CD8-positive, alpha-beta memory T cell (primary cell): Measurements from ENCODE around the gene ZNF700. TPM values are rescaled to one million over a fixed set of nuclear protein-coding genes. Genes with fewer than 3 reads are reported as not detected.
"Not testable (repeated sequence)": the region's sequence is repeated elsewhere in the genome, so short reads cannot be mapped to it uniquely, and the experiment has no call there.

Experiments
- CTCF ChIA-PET: fragments of 350-600 bp; sonication (Branson Sonifier 250); formaldehyde crosslinking; loops from one replicate; lab custom pipeline; 2021; ENCODE audit warnings: antibody characterized with exemption; lab: Charles Lee
- POLR2A ChIA-PET: fragments of 350-600 bp; sonication (Branson Sonifier 250); formaldehyde crosslinking; loops from one replicate; lab custom pipeline; 2021; ENCODE audit warnings: antibody characterized with exemption; lab: Charles Lee
- DNase-seq, 5 donors: peaks; one replicate each; pipeline versions ENCODE4 v3.0.0 to v3.0.0-alpha.2; 2020 to 2022; ENCODE audit warnings: mixed read lengths in 1 of 5
- H3K27ac ChIP-seq: one replicate; pipeline ENCODE4 v1.7.0; 2013; ENCODE audit warnings: low read depth, mild to moderate bottlenecking, low read length, moderate library complexity
- H3K27me3 ChIP-seq: 2 replicates; pipeline ENCODE4 v1.7.0; 2013; ENCODE audit warnings: low read length, mild to moderate bottlenecking; ENCODE audit not compliant: insufficient read depth, poor library complexity, severe bottlenecking
- H3K36me3 ChIP-seq: 2 replicates; pipeline ENCODE4 v1.7.0; 2013; ENCODE audit warnings: mild to moderate bottlenecking, low read length, moderate library complexity; ENCODE audit not compliant: insufficient read depth
- H3K4me1 ChIP-seq: 2 replicates; pipeline ENCODE4 v1.7.0; 2013; ENCODE audit warnings: mild to moderate bottlenecking, low read length, moderate library complexity; ENCODE audit not compliant: insufficient read depth
- H3K4me3 ChIP-seq: 2 replicates; pipeline ENCODE4 v1.7.0; 2013; ENCODE audit warnings: mild to moderate bottlenecking, low read length
- H3K9me3 ChIP-seq: 2 replicates; pipeline ENCODE4 v1.7.0; 2013; ENCODE audit warnings: mild to moderate bottlenecking, low read length
- H3K27ac Mint-ChIP-seq, 8 donors: one replicate each; pipeline ENCODE4 v1.8.0; 2020 to 2021; ENCODE audit warnings: mixed read lengths in 8 of 8, mild to moderate bottlenecking in 6 of 8, inconsistent platforms in 3 of 8, moderate library complexity in 3 of 8
- H3K27me3 Mint-ChIP-seq, 2 donors: one replicate each; pipeline ENCODE4 v1.8.0; 2020 to 2021; ENCODE audit warnings: mixed read lengths in 2 of 2, mild to moderate bottlenecking in 1 of 2, moderate library complexity in 1 of 2
- H3K36me3 Mint-ChIP-seq, 3 donors: one replicate each; pipeline ENCODE4 v1.8.0; 2020 to 2021; ENCODE audit warnings: mixed read lengths in 3 of 3, inconsistent platforms in 1 of 3, mild to moderate bottlenecking in 1 of 3
- H3K4me1 Mint-ChIP-seq, 3 donors: one replicate each; pipeline ENCODE4 v1.8.0; 2020 to 2021; ENCODE audit warnings: mixed read lengths in 3 of 3, inconsistent platforms in 1 of 3, mild to moderate bottlenecking in 1 of 3
- H3K4me3 Mint-ChIP-seq, 7 donors: one replicate each; pipeline ENCODE4 v1.8.0; 2020 to 2021; ENCODE audit warnings: mixed read lengths in 7 of 7, mild to moderate bottlenecking in 6 of 7, moderate library complexity in 4 of 7, inconsistent platforms in 2 of 7
- H3K9me3 Mint-ChIP-seq, 5 donors: one replicate each; pipeline ENCODE4 v1.8.0; 2020 to 2022; ENCODE audit warnings: mixed read lengths in 5 of 5, mild to moderate bottlenecking in 3 of 5, moderate library complexity in 2 of 5, inconsistent platforms in 1 of 5
- polyA plus RNA-seq: library from polyadenylated mRNA; unstranded; fragments of 300-500 nt; fragmentation: Illumina TruSeq; gene quantifications from one replicate; pipeline ENCODE4 v1.2.3, GENCODE V29; 2021
- total RNA-seq, 2 experiments: library from RNA; stranded (reverse); gene quantifications; one replicate each; pipeline ENCODE4 v1.2.3, GENCODE V29; 2021

The ZNF700 gene
- total and polyA plus RNA-seq, 3 experiments from 2014 or later, result 3.3 to 10.8 (median 10.1) TPM

DNA sequence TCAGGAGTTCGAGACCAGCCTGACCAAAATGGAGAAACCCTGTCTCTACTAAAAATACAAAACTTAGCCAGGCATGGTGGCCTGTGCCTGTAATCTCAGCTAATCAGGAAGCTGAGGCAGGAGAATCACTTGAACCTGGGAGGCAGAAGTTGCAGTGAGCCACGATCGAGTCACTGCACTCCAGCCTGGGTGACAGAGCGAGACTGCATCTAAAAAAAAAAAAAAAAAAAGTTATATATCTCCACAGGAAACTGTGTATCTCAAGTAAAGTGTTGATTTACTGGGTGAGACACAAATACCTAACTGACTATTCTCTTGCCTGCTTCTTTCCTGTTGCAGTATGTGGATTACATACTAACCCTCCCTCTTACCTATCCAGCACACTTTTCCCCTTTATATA, 67.0 kb downstream of the ZNF700 start:
- H3K27ac Mint-ChIP-seq, POLR2A ChIA-PET, H3K4me3 ChIP-seq, H3K4me3 Mint-ChIP-seq, DNase-seq, H3K9me3 ChIP-seq, H3K27ac ChIP-seq, H3K9me3 Mint-ChIP-seq, H3K27me3 ChIP-seq, H3K4me1 ChIP-seq, H3K27me3 Mint-ChIP-seq, H3K36me3 ChIP-seq: not testable (repeated sequence)
- peaks cover 0 to 22% (median 4%) of the 10 kb centered on the region in 3 donors for H3K36me3 Mint-ChIP-seq
- H3K4me1 Mint-ChIP-seq, result peaks cover 30 to 63% (median 61%) of the 10 kb centered on the region in 3 donors
- CTCF ChIA-PET, result interaction anchor here (1.3 to 10.9 kb wide), 4 partner anchors 29 to 194 kb away, joined by 3 to 130 read pairs (median 65); partner anchors contain the start of genes ZNF20, ZNF700 and ZNF763

DNA sequence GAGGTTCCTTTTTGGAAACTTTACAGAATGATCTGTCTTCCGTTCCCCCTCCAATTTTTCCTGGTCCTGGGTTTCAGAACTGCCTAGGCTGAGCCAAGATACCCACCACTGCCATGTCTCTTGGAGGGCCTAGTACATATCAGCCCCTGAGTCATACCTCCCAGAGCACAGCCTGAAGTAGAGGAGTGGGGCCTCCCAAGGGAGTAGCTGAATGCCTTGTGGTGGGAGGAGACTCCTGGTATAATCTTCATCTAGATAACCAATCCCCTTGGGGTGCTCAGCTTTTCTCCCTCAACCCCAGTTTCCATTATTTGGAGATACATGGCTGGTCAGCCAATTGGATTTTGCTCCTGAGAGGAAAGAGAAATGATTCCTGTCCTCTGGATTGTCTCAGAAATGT, 70.3 kb downstream of the ZNF700 start:
- H3K27me3 ChIP-seq, result no peaks in the 10 kb centered on the region
- no peak for DNase-seq
- H3K4me1 Mint-ChIP-seq, result peaks cover 29 to 59% (median 57%) of the 10 kb centered on the region in 3 donors
- peaks cover 2% of the 10 kb centered on the region for H3K36me3 ChIP-seq
- no peaks in the 10 kb centered on the region for H3K27me3 Mint-ChIP-seq
- H3K27ac Mint-ChIP-seq, result no peak overlapping the region
- ChIA-PET POLR2A (no interaction called here), CTCF (no interaction called here)
- no peak overlapping the region for H3K4me3 ChIP-seq
- no peak overlapping the region for H3K4me3 Mint-ChIP-seq
- peaks cover 0 to 24% (median 7%) of the 10 kb centered on the region in 3 donors for H3K36me3 Mint-ChIP-seq
- no peaks in the 10 kb centered on the region for H3K9me3 ChIP-seq
- no peak overlapping the region for H3K27ac ChIP-seq
- no peaks in the 10 kb centered on the region for H3K9me3 Mint-ChIP-seq
- no peaks in the 10 kb centered on the region for H3K4me1 ChIP-seq

Other genes with a start within 250 kb of the ZNF700 start
- 1 to 10 TPM; 4.4 to 4.6 TPM for gene ZNF823, start 186.2 kb upstream of the ZNF700 start, total RNA-seq
- 3.6 TPM for gene ZNF823, start 186.2 kb upstream of the ZNF700 start, polyA plus RNA-seq
- gene ZNF441, start 158.1 kb upstream of the ZNF700 start, total RNA-seq, result 1 to 10 TPM; 6.4 to 7.5 TPM
- 5.9 TPM for gene ZNF441, start 158.1 kb upstream of the ZNF700 start, polyA plus RNA-seq
- gene ZNF491, start 126.6 kb upstream of the ZNF700 start, total RNA-seq, result 1 to 10 TPM; 1.1 to 1.3 TPM
- gene ZNF491, start 126.6 kb upstream of the ZNF700 start, polyA plus RNA-seq, result not detected
- gene ZNF440, start 110.8 kb upstream of the ZNF700 start, total RNA-seq, result 1 to 10 TPM; 6.3 to 8.4 TPM
- 3.2 TPM for gene ZNF440, start 110.8 kb upstream of the ZNF700 start, polyA plus RNA-seq
- 1 to 10 TPM; 6.2 to 6.4 TPM for gene ZNF439, start 76.4 kb upstream of the ZNF700 start, total RNA-seq
- 3.1 TPM for gene ZNF439, start 76.4 kb upstream of the ZNF700 start, polyA plus RNA-seq
- 1 to 10 TPM; 1.8 to 2.0 TPM for gene ZNF69, start 37.3 kb upstream of the ZNF700 start, total RNA-seq
- gene ZNF69, start 37.3 kb upstream of the ZNF700 start, polyA plus RNA-seq, result 4.1 TPM
- 1 to 10 TPM; 2.0 to 2.3 TPM for gene ZNF763, start 39.9 kb downstream of the ZNF700 start, total RNA-seq
- gene ZNF763, start 39.9 kb downstream of the ZNF700 start, polyA plus RNA-seq, result 2.5 TPM
- under 1 TPM; 0.35 to 0.58 TPM for gene ZNF433, start 110.6 kb downstream of the ZNF700 start, total RNA-seq
- 3.2 TPM for gene ZNF433, start 110.6 kb downstream of the ZNF700 start, polyA plus RNA-seq
- under 1 TPM; 0.55 to 0.72 TPM for gene ZNF878, start 127.9 kb downstream of the ZNF700 start, total RNA-seq
- 0.12 TPM for gene ZNF878, start 127.9 kb downstream of the ZNF700 start, polyA plus RNA-seq
- gene ZNF844, start 139.6 kb downstream of the ZNF700 start, total RNA-seq, result 1 to 10 TPM; 5.4 to 5.7 TPM
- 3.6 TPM for gene ZNF844, start 139.6 kb downstream of the ZNF700 start, polyA plus RNA-seq
- 1 to 10 TPM; 2.5 to 3.7 TPM for gene ZNF20, start 215.2 kb downstream of the ZNF700 start, total RNA-seq
- gene ZNF20, start 215.2 kb downstream of the ZNF700 start, polyA plus RNA-seq, result 3.0 TPM
- 1 to 10 TPM; 3.3 to 3.8 TPM for gene ZNF625, start 231.6 kb downstream of the ZNF700 start, total RNA-seq
- gene ZNF625, start 231.6 kb downstream of the ZNF700 start, polyA plus RNA-seq, result 0.39 TPM
- gene ZNF136, start 238.0 kb downstream of the ZNF700 start, total RNA-seq, result 10 to 100 TPM; 13.0 to 16.0 TPM
- 17.4 TPM for gene ZNF136, start 238.0 kb downstream of the ZNF700 start, polyA plus RNA-seq